Left forelimb (tissue), 1 donor: ENCODE data around the gene UQCR11.

ENCODE experiments used
- DNase-seq: peaks from one replicate; pipeline ENCODE4 v3.0.0-alpha.2; 2018; ENCODE audit warnings: low spot score

Gene UQCR11

GRCh38 chr19:1615156-1615765 is 10.0 kb upstream of the UQCR11 start:
- no peak for DNase-seq

- DNase-seq = no peak
Measured at GRCh38 chr19:1613808-1614570, 8.7 kb upstream of the UQCR11 start.

GRCh38 chr19:1613146-1613545 is 7.9 kb upstream of the UQCR11 start:
- DNase-seq = no peak

GRCh38 chr19:1612114-1613086 is 7.1 kb upstream of the UQCR11 start:
- no peak for DNase-seq

- no peak for DNase-seq
Measured at GRCh38 chr19:1611353-1611752, 6.1 kb upstream of the UQCR11 start.

- no peak for DNase-seq
Measured at GRCh38 chr19:1610579-1610978, 5.3 kb upstream of the UQCR11 start.

- DNase-seq = no peak
Measured at GRCh38 chr19:1609680-1610474, 4.6 kb upstream of the UQCR11 start.

- no peak for DNase-seq
Measured at GRCh38 chr19:1609103-1609396, 3.8 kb upstream of the UQCR11 start.

- no peak for DNase-seq
Measured at GRCh38 chr19:1608359-1609102, 3.3 kb upstream of the UQCR11 start.

GRCh38 chr19:1606138-1606651 is 933 bp upstream of the UQCR11 start:
- no peak for DNase-seq

GRCh38 chr19:1602091-1602707 is 3.1 kb downstream of the UQCR11 start:
- DNase-seq = no peak

- no peak for DNase-seq
Measured at GRCh38 chr19:1601613-1602064, 3.6 kb downstream of the UQCR11 start.

GRCh38 chr19:1599460-1599846 is 5.8 kb downstream of the UQCR11 start:
- no peak for DNase-seq

GRCh38 chr19:1598777-1599459 is 6.3 kb downstream of the UQCR11 start:
- no peak for DNase-seq

- DNase-seq = no peak
Measured at GRCh38 chr19:1593501-1593772, 11.8 kb downstream of the UQCR11 start.

GRCh38 chr19:1592755-1593500 is 12.3 kb downstream of the UQCR11 start, which contains the start of gene MBD3:
TSS of gene MBD3 (minus strand) at chr19:1592865. CDS start at chr19:1592631, 234 bp downstream.
- peak; percentile 94 for DNase-seq

- peak; percentile 87 for DNase-seq
Measured at GRCh38 chr19:1592024-1592754, 13.1 kb downstream of the UQCR11 start.

- DNase-seq = no peak
Measured at GRCh38 chr19:1591421-1592023, 13.7 kb downstream of the UQCR11 start.
